ENCODE data around the gene ZNF26.
A peak's percentile ranks its signal among the peaks of the same experiment; 100 is the strongest.
"Not testable (repeated sequence)": the region's sequence is repeated elsewhere in the genome, so short reads cannot be mapped to it uniquely, and the experiment has no call there.

ZNF26 gene

DNA sequence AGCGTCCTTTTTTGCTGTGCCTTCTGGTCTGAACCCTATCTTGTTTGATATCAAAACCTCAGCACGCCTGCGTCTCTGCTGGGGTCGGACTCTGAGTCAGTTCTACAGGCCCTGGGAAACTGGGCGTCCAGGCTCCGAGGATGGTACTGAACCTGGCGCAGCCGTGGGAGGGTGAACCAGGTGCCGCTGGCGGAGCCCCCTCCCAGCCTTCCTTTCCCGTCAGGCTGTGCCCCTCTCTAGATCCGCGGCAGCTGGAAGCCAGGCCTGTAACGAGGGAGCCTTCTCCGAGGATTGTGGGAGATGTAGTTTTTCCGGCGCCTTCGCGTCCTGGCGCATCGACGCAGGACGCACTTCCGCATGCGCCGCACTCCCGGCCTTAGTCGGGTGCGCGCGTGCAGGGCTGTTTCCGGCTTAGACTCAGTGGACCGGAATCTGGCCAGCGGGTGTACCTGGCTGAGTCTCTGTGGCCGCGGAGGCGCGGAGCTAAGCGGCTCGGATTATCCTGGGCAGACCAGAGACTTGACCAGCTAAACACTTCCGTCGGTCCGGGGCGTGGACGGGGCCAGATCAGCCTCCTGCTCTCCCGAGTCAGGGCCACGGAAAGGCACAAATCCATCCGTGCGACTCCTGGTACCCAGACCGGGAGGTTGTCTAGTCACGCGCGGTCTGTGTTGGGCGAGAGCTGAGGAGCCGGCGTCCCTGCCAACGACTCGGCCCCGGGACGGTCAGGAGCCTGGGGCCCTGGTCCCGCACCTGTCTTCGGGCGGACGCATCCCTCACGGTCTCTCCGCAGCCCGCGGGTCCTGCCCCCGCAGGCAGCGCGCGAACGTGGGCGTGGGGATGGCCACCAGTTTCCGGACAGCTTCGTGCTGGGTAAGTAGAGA is at the start of gene ZNF26:
Gene ZNF26, plus strand, starts transcription at position 367 of the 884 bp plus-strand sequence. Its CDS starts 474 bp downstream, at position 841.
- peak; percentile 96 for DNase-seq (ENCODE audit: low spot score)

DNA sequence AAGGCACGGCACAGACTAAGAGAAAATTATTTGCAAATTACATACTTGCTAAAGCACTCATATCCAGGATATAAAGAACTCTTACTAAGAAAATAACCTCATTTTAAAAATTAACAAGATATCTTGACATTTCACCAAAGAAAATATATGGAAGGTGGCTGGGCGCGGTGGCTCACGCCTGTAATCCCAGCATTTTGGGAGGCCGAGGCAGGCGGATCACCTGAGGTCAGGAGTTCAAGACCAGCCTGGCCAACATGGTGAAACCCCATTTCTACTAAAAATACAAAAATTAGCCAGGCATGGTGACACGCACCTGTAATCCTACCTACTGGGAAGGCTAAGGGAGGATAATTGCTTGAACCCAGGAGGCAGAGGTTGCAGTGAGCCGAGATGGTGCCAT is 49.2 kb upstream of the ZNF26 start:
- not testable (repeated sequence) for DNase-seq (ENCODE audit: low spot score)

- DNase-seq (ENCODE audit: low spot score) = no peak
Observed at GRCh38 chr12:132937476-132937875, 48.7 kb upstream of the ZNF26 start.

DNA sequence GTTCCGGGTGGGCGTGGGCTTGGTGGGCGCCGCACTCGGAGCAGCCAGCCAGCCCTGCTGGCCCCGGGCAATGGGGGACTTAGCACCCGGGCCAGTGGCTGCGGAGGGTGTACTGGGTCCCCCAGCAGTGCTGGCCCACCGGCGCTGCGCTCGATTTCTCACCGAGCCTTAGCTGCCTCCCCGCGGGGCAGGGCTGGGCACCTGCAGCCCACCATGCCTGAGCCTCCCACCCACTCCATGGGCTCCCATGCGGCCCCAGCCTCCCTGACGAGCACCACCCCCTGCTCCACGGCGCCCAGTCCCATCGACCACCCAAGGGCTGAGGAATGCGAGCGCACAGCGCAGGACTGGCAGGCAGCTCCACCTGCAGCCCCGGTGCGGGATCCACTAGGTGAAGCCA is 47.4 kb upstream of the ZNF26 start:
- DNase-seq (ENCODE audit: low spot score) = not testable (repeated sequence)

GRCh38 chr12:132940071-132940719 is 46.0 kb upstream of the ZNF26 start:
- DNase-seq (ENCODE audit: low spot score) = peak; percentile 13

GRCh38 chr12:132941336-132941954 is 44.7 kb upstream of the ZNF26 start:
- DNase-seq (ENCODE audit: low spot score) = no peak

- no peak for DNase-seq (ENCODE audit: low spot score)
Observed at GRCh38 chr12:132942611-132943010, 43.6 kb upstream of the ZNF26 start.

- DNase-seq (ENCODE audit: low spot score) = peak; percentile 16
Observed at GRCh38 chr12:132945806-132946205, 40.4 kb upstream of the ZNF26 start.

GRCh38 chr12:132946246-132946820 is 39.8 kb upstream of the ZNF26 start:
- peak; percentile 21 for DNase-seq (ENCODE audit: low spot score)

DNA sequence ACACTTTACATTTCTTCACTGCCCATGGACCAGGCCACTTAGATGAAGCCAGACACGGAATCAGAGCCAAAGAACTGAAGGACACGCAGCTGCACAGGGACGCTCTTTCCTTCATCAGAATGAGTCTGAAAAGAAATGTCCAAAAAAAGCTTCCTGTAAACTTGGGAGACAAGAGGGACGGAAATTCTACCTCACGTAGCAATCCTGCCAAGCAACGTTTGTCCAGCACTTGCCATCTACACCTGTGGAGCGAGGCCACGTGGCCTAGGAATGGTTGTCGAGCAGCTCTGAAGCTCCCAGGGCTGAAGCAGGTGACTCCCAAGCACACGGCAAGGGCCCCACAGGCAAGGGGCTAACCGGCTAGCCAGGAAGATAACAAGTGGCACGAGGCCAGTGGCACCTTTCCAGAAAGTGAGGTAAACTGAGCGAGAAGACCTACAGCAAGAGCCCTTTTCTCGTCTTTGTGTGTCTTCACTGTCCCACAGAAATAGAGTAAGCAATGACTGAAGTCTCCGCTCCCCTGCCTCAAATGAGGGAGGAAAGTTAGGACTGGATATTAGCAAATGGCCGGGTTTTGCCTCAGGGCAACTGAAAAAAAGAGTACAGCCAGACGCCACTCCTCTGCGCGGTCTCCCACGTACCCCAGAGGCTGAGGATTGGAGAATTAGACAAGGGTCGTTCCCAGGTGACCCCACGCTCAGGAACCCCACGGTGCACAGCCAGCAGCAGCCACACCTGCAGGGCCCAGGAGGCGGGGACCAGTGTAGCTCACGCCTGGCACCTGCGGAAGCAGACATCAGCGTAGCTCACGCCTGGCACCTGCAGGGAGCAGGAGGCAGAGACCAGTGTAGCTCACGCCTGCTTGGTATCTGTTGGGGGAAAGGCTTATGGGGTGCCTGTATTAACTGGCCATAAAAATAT is 37.8 kb upstream of the ZNF26 start:
- DNase-seq (ENCODE audit: low spot score) = peak; percentile 36

- no peak for DNase-seq (ENCODE audit: low spot score)
Observed at GRCh38 chr12:132949936-132950837, 36.0 kb upstream of the ZNF26 start.

- DNase-seq (ENCODE audit: low spot score) = peak; percentile 10
Observed at GRCh38 chr12:132950844-132951535, 35.2 kb upstream of the ZNF26 start.

- DNase-seq (ENCODE audit: low spot score) = peak; percentile 20
Observed at GRCh38 chr12:132951649-132952048, 34.5 kb upstream of the ZNF26 start.

DNA sequence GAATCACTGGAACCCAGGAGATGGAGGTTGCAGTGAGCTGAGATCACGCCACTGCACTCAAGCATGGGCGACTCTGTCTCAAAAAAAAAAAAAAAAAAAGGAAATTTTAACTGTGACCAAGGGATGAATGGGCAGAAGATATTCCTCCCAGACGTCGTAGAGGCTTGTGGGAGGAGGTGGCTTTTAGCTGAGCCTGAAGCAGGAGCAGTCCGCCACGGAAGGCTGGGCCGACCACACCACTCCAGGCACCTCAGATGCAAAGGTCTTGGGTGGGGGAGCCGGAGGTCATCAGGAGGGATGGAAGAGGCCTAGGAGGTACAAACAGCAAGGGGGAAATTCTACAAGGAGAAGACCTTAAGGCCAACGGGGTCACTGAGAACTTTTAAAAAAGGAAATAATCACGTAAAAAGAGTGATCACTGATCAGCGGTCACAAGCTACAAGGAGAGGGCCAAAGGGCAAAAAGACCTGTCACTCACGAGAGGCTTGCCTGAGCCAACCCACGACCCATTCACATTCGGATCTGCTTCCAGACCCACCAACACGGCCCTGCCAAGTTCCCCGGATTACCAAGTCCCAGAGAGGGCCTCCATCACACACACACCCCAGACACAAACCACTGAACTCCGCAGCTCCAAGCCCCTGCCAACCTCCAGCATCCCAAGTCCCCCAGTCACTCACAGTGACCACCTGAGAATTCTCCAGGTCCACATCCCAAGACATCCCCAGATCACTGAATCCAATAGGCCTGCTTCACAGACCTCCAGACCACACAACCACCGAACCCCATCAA is 33.6 kb upstream of the ZNF26 start:
- peak; percentile 36 for DNase-seq (ENCODE audit: low spot score)

GRCh38 chr12:132953163-132953425 is 33.1 kb upstream of the ZNF26 start:
- DNase-seq (ENCODE audit: low spot score) = peak; percentile 39

GRCh38 chr12:132953771-132954170 is 32.4 kb upstream of the ZNF26 start:
- peak; percentile 27 for DNase-seq (ENCODE audit: low spot score)

GRCh38 chr12:132954471-132955048 is 31.6 kb upstream of the ZNF26 start:
- peak; percentile 50 for DNase-seq (ENCODE audit: low spot score)

GRCh38 chr12:132955094-132956010 is 30.8 kb upstream of the ZNF26 start:
- DNase-seq (ENCODE audit: low spot score) = no peak
